HuH-7.5 (cell line): ENCODE data around the gene ARAP2.

Experiments used
- DNase-seq: peaks from one replicate; pipeline ENCODE4 v3.0.0; 2011; ENCODE audit warnings: low spot score

The ARAP2 gene

DNA sequence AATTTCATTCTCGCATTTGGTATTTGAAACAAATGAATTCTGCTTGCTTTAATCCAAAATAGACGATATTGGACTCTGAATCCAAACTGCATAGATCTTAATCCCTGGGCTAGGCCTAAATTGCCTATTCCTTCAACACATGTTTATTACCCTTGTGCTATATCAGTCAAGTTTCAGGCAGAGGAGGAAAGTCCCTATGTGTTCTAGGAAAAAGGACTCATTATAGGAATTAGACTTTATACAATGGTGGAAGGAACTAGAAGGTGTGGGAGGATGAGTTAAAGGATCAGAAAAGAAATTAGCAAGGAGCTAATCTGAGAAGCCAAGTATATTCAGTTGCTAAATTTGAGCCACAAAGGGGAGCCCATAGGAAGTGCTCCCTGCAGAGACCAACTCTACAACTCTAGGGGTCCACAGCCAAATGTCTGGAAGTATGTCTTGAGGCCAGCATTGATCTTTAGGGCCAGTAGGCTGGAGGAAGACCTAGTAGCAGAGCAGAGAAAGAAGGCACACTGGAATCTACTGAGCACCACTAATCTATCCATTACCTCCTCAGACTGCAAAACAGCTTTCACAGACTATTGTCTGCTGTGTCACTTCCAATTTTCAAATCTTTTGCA is 20.0 kb upstream of the ARAP2 start:
- DNase-seq: no peak

DNA sequence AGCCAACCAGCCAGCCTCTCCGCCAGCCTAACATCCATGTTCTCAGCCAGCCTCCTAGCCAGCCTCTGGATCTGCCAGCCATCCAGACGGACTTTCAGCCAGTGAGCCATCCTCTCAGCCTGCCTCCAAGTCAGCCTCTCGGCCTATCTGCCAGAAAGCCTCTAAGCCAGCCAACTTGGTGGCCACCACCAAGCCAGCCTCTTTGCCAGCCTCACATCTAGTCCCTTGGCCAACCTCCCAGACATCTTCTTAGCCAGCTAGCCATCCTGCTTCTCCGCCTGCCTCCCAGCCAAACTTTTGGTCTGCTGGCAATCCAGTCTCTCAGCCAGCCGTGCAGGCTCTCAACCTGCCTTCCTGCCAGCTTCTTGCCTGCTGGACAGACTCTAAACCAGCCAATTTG is 16.4 kb upstream of the ARAP2 start:
- DNase-seq: no peak

DNA sequence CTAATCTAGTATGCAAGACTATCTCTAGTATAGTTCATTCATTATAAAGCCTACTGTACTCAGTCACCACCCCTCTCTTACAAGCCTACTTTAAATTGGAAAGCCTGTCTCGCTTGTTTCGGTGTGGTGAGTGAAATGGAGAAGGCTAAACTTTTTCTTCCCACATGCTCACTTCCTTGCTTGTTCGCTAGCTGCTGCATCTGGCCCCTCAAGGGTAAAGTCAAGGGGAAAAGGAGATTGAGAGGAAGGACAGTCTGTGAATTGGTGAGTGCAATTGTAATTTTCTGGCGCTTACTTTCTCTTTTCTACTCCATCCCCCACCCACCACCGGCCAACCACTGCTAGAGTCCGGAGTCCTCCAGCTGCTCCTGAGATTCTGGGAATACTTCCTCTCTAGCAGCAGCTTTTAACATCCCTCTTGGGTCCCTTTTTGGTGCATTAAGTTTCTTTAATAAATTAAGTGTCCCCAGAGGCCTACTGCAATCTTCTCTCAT is 12.1 kb upstream of the ARAP2 start:
- DNase-seq: no peak

DNA sequence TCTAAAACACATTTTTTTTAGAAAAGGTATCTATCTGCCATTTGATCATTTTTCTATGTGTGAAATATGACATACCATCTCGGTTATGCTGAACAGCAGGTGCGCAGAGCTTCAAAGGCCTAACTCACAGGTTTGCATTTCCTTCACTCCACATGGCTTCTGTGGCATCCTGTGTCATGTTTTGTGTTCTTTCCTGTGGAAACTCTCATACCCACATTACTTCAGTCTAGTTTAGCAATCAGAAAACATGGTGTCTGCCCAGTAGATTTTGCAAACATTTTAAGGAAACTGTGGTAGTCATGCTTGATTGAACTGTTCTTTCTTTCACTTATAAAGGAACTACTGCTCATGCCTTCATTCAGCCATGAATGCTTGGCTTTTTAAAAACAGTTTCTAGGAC is 11.3 kb upstream of the ARAP2 start:
- DNase-seq: no peak

DNA sequence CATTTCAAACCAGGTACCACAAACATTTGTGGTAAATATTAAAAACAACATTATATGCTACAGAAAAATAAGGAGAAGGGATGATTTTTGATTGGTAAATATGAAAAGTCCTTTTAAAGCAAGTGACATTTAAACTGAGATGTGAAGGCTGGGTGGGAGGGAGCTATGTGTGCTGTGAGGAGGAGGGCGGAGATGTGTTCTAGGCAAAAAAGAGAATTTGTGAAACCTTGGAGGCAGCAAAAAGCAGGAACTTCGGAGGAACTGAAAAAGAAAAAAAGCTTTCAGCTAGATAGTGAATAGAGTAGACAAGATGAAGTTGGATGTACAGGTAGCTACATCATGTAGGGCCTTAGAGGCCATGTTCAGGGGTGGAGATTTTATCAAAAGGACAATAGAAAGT is 10.1 kb upstream of the ARAP2 start:
- DNase-seq: no peak

DNA sequence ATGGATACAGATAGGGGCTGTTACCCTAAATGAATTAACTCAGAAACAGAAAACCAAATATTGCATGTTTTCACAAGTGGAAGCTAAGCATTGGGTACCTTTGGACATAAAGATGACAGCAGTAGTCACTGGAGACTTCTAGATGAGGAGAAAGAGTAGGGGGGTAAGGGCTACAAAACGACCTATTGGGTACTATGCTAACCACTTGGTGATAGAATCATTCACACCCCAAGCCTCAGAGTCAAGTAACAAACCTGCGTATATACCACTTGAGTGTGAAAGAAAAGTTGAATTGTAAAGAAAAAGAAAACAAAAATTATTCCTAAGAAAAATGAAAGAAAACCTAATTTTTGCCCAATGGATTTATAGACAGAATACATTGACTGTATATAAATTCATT is 7.7 kb upstream of the ARAP2 start:
- DNase-seq: no peak

DNA sequence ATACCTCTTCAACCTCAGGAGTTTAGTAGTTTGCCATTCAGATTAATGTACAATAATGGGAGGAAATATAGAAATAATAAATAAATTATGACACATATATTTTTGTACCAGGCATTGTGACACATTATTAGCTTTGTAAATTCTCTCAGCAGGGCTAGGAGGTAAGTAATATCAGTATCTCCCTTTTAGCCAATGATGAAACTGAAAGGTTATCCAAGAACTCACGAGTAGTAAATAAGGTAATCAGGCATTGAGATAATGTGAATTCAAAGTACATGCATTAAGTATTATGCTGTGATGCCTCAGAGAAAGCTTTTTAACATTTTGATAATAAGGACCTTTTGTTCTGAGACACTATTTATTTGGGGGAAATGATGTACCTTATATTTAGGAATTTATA is 5.3 kb upstream of the ARAP2 start:
- no peak for DNase-seq

DNA sequence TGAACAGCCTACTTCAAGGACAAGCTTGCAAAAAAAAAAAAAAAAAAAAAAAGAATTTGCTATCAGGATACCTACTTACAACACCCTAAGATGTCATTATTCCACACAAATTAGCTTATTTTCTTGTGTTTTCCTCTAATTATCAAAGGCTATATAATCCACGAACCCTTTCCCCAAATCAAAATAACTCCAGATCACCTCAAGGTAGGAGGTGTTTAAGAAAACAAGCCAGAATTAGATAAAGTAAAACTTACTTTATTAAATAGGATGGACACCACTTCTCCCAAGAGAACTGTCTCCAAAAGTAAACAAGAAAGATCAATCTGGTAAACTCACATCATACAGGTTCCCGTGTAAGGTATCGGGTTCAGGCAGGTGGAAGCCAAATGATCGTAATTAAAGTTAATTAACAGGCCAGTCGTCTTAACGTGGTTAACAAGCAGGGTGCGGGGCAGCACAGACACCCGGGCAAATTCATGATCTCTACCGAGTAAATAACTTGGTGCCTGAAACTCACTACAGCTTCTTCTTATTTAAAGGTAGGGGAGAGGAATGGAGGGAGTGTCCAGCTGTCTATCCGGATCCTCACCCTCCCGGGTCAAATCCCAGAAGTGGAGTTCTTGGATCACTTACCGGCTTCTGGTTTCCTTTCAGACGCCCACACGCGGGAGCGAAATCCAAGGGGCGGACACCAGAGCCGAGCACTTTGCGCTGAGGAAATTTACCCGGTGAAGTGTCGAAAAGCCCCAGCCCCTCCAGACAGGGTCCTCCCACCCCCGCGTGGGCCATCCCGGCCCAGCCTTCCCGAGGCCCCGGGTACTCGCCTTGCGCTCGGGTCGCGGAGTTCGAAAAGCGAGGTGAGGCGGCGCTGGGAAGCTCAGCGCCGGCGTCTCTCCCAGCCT is 708 bp downstream of the ARAP2 start:
- DNase-seq: peak; percentile 20

DNA sequence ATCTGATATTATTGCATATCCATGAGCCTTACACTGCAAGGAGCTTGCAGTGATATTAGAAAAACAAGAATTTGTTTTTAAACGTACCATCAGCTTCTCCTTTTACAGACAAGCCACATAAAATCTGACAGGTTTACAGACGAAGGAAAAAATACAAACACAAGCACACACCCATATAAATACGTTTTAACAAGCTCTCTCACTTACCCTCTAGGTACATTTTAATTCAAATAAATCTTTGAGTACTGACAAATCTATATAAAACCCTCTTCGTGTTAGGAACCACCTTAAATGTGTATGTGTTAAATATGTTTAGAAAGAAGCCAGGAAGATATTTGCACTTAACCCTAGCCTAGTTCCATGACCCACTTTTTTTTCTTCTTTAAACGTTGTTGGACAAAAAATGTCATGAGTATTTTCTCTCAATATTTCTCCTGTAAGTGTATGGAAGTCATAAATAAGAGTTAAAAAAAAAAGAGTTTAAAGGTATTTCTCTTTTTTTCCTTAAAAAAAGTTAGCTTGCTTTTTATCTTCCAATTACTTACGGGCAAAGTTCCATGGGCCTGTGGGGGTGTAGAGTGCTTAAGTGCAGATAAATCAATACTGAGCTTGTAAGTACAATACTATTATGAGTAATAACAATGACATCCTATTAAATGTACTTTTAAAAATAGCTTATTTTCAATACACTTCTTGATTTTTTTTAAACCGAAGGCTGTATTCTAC is 1.5 kb downstream of the ARAP2 start:
- no peak for DNase-seq

DNA sequence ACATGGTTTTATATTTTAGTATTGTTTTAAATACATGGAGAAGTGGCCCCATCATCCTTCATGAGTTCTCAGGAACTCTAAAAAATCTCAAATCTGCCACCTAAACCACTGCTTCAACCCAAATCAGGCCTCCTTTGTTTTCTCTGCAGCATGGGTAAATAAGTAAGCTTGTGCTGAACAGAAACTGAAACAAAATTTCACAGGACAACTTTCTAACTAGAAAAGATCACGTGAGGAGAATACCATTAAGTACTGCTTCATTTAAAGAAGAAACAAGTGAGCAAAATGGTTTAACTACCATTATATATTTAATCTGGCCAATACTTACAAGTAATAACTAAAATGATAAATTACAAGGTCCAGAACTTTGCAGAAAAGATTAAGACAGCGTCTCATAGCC is 2.5 kb downstream of the ARAP2 start:
- DNase-seq: no peak

DNA sequence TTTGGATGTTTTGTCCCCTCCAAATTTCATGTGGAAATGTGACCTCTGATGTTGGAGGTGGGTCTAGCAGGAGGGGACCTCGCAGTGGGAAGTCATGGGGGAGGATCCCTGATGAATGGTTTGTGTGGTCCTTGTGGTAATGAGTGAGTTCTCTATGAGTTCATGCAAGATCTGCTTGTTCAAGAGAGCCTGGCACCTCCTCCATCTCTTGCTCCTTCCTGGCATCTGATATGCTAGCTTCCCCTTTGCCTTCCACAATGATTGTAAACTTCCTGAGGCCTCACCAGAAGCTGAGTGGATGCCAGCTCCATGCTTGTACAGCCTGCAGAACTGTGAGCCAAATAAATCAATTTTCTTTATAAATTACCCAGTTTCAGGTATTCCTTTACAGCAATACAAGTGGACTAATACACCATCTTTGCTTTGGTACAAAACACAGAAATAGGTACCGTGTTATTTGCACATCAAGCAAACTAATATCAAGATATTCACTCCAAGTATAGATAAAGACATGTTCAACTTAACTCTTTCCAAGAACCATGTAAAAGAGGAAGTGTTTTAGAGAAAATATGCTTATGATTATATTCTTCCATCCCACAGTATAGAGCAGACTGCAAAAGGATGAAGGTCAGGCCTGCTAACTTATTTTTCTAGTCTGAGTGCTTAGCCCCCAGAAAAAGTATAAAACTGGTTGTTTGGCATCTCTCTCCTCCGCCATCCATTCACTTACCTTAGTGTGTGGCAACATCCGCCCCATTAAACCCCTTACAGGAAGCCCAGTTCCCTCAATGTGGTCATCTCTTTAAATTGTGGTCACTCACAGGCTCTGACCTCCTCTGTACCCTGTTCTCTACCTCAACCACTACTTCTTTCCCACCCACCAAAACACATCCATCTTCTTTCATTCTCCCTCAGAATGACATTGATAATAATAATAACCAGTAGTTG is 6.7 kb downstream of the ARAP2 start:
- no peak for DNase-seq

DNA sequence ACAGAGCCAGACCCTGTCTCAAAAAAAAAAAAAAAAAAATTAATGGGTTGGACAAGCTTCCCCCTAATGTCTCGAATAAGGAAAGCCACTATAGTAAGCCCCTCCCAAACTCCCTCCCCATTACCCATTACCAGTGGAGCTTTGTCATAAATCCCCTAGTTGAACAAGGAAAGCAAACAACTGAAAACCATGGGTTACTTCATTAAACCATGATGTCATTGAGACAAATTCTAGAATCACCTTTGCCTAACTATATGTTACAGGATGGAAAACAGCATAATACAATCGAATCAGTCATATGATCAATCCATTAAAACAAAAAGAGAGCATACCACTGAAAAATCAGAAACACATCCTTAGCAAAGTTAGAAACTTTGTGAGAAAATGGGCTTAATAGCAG is 8.2 kb downstream of the ARAP2 start:
- no peak for DNase-seq

DNA sequence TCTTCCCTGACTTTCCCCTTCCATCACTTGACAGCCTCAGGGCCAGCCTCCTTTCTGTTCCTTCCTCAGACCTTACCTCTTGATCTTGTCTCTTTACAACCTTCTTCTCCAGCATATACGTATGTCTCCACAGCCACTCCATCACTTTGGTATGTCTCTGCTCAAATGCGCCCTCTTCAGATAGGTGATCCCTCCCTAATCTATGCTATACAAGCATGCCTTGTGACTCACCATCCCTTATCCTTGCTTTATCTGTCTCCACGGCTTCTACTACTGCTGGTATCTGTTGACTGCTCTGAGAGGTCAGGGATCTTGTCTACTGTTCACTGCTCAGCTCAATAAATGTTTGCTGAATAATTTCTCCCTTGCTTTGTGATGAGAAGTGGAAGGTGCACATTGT is 9.0 kb downstream of the ARAP2 start:
- DNase-seq: no peak

DNA sequence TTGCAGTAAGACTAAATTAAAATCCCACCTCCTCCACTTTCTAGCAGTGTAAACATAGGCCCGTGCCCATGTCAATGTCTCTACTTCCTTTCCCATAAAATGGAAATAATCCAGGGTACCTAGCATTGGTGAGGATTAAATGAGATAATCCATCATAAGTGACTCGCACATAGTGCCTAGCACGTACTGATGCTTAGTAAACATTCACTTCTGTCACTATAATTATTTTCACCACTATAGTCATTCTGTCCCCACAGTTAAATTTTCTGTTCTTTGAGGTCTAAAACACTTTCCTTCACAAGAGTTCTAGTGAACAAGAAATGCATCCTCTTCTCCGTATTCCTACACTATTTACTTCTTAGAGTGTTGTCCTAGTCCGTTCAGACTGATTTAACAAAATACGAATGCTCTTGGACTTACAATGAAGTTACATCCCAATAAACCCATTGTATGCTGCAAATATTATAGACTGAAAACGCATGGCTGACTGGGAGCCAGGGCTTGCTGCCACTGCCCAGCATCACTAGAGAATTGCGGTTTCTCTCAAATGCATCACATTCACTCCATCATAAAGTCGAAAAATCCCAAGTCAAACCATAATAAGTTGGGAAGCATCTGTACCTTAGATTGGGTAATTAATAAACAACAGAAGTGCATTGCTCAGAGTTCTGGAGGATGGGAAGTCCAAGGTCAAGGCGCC is 10.6 kb downstream of the ARAP2 start:
- DNase-seq: no peak

DNA sequence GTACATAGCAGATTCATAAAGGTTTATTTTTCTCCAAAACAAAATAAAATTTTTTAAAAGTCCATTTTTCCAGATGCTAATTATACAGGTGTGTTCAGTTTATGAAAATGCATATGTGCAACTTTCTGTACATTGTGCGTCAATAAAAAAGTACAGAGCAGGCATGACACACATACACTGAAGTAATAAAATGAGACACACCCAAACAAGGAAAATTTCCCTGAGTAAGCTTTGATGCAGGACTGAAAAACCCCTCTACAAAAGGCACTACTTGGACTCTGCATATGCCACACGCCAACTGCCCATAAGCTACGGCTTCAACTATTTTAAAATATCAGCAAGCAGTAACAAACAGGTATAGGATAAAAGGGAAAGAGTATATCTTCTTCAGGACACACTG is 13.8 kb downstream of the ARAP2 start:
- no peak for DNase-seq

DNA sequence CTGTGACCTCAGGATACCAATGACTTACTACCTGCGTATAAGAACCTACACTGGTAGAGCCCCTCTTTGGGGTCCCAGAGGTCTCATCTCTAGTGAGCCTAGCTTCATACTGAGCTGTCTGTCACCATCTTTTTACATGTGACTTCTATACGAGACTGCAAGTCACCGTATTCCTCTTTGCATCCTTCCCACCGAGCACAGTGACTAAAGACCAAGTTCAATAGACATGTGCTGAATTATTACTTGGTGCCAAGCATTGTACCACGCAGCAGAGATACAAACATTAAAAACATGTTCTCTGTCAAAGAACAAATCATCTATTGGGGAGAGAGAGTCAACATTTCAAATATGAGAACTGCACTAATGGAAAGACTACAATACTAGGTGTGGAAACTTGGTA is 16.4 kb downstream of the ARAP2 start:
- DNase-seq: no peak

DNA sequence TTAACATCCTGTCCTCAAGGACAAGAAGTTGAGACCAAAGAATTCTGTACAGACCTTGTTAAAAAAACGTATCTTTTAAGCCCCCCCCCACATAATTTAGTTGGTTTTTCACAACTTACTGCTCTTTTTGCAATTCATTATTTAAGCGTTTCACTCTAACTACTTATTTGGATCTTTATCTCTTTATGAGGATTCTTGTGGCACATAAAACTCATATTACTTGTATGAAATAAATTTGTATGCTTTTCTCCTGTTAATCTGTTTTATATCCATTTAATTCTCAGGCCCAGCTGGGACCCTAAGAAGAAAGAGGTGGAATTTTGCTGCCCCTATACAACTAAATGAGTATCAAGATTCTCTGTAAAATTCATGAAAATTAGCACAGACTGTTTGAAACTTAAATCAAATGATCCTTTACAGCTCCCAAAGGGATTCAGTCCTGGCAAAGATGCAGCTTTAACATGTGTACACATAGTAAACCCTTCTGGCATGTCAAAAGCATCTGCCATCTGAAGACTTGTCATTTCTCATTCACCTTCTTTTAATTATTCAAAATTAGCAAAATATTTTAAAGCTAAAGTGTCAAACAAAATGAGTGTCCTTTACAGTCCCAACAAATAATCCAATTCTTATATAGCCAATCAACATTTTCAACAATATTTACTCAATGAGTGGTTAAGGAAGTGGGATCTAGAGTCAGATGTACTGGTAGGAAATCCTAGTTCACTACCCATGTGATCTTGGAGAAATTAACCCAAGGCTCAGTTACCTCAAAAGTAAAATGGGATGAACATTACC is 17.7 kb downstream of the ARAP2 start:
- no peak for DNase-seq

DNA sequence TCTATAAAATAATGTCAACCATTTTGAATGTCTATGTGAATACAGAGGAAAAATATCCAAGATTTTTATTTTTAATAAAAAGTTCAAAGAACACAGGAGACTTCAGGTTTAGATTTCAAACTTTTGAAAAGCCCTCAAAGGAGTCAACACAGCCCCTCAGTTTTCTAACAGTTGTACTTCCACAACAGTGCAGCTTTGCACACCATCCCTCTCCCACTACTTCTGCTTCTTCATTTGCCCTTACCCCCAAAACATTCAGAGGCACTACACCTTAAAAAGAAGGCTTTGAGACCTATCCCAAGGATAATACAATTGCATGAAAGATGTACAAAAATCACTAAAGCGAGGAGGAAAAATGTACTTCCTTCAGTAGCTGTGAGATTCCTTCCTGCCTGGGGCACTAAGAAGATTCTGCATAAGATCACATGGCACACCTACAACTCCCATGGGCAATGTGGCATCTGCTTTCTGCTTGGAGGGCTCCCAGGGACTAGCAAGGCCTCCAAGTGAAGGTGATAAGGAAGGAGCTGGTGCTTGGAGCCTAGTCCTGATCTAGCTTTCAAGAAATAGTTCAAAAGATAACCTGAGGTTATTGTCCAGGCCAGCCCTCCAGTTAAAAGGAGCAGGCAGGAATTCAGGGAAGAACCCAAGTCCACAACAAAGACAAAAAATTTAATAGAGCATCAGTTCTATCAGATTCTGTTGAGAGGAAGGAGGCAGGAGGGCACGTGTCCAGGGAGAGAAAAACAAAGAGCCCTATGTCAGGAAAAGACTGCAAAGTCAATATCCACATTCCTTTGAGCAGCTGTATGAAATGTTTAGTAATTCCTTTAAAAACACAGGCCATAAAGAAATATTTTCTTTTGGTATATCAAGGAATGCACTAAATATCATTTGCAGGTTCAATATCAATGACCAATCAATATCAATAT is 19.1 kb downstream of the ARAP2 start:
- DNase-seq: no peak

DNA sequence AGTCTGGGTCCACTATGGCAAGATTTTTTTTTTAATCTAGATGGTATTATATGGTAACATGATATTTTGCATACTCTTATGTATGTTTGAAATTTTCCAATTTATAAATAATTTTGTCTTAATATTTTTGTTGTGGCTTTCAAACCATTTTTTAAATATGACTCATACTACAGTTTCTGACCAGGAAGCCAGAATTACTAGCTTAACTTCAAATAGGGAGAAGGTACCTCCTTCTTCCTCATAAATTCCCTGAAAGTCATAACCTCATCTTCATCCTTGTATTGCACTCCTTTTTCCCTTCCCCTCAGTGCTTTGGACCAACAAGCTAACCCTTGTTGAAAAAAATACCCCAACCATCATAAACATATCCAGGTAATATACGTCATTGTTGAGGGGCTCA is 21.6 kb downstream of the ARAP2 start:
- no peak for DNase-seq
